GM19035 (cell line): ENCODE data around the gene CLEC4G.

ENCODE experiments used
- ATAC-seq: cut with Tn5 transposase; IDR thresholded peaks from one replicate; pipeline ENCODE4 v1.9.1; 2021; ENCODE audit not compliant: unreplicated experiment

CLEC4G gene

DNA sequence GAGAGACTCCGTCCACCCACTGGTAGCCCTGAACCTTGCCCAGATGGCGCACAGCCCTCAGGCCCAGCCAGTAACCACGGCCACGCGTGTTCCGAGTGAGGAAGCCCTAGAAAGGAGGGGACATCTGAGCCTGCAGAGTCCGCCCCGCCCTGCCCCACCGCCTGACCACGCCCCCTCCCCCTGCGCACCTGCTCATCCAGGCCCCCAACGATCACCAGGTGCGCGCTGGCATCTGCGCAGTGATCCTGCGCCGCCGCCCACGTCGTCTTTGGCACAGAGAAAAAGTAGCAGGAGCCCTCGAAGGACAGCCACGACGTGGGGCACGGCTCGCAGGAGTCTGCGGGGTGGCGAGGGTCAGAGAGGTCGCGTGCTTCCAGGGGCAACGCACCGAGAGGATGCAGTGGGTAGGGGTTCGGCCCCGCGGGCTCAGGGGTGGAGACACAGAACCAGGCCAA lies 2.1 kb downstream of the CLEC4G start:
- ATAC-seq: no peak

GRCh38 chr19:7729211-7729610 lies 2.7 kb downstream of the CLEC4G start:
- ATAC-seq: no peak

DNA sequence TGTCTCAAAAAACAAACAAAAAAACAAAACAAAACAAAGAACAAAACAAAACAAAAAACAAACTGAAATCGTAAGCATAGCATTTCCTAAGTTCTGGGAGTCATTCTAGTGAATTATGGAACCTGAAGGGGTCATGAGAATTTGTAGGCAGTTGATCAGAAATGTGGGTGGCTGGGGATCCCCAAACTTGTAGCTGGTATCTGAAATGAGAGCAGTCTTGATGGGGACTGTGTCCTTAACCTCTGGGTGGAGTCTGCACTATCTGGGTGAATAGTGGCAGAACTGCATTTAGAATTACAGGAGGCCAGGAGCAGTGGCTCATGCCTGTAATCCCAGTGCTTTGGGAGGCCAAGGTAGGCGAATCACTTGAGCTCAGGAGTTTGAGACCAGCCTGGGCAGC lies 6.1 kb downstream of the CLEC4G start:
- no peak for ATAC-seq

DNA sequence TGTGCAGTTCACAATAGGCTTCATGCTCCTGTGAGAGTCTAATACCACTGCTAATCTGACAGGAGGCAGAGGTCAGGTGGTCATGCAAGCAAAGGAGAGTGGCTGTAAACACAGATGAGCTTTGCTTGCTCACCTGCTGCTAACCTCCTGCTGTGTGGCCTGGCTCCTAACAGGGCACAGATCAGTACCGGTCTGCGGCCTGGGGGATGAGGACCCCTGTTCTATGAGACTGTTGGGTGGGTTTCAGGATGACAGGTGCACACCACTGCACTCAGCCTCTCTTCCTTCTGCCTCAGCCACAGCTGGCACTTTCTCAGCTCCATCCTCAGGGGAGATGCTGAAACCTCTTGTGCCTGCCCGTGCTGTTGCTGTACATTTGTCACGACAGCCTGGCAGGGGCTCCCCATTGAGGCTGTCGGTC lies 9.7 kb downstream of the CLEC4G start:
- ATAC-seq: no peak

DNA sequence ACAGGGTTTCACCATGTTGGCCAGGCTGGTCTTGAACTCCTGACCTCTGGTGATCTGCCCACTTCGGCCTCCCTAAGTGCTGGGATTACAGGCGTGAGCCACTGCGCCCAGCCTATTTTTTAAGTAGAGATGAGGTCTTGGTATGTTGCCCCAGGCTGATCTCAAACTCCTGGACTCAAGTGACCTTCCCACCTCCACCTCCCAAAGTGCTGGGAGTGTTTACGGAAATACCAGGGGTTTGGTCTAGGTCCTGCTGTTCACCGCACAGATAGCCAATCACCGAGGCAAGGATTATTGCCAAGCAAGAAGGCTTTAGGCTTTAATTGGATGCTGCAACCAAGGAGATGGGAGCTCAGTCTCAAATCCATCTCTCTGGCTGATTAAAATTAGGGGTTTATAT lies 11.6 kb downstream of the CLEC4G start:
- ATAC-seq: no peak

- no peak for ATAC-seq
Observed at GRCh38 chr19:7718668-7719067, 13.2 kb downstream of the CLEC4G start.

GRCh38 chr19:7716762-7717161 lies 15.1 kb downstream of the CLEC4G start:
- ATAC-seq: no peak

GRCh38 chr19:7715671-7716070 lies 16.2 kb downstream of the CLEC4G start:
- ATAC-seq: no peak

GRCh38 chr19:7710616-7711015 lies 21.3 kb downstream of the CLEC4G start:
- ATAC-seq: no peak

GRCh38 chr19:7709932-7710460 lies 21.9 kb downstream of the CLEC4G start:
- ATAC-seq: no peak

GRCh38 chr19:7706955-7707456 lies 24.9 kb downstream of the CLEC4G start:
- no peak for ATAC-seq

DNA sequence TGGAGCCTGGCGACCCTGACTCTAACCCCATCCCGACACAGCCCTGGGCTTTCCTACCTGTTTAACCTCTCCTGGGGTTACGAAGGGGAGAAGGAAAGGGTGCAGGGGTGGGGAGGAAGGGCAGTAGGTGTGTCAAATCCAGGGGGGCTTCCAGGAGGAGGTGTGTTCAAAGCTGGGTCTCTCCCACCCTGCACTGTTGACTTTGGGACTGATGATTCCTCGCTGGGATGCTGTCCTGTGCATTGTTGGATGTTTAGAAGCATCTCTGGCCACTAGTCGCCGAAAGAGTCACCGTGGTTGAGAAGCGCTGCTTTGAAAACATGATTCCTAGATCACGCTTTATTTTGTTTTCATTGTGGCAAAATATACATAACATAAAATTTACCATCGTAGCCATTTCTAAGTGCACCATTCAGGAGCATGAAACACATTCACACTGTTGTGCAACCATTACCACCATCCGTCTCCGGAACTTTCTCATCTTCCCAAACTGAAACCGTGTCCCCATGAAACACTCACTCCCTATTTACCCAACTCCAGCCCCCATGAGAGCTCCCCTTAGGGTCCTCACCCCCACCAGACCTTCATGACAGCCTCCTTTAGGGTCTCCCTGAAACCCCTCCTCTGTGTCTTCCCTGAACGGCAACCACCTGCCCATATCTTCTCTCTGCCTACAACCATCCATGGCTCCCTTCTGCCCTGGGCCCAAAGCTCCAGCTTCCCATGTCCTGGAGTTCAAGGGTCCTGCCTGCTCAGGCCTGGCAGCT lies 25.5 kb downstream of the CLEC4G start:
- ATAC-seq: no peak

- ATAC-seq: peak; percentile 46
Observed at GRCh38 chr19:7705387-7706187, 26.3 kb downstream of the CLEC4G start.

DNA sequence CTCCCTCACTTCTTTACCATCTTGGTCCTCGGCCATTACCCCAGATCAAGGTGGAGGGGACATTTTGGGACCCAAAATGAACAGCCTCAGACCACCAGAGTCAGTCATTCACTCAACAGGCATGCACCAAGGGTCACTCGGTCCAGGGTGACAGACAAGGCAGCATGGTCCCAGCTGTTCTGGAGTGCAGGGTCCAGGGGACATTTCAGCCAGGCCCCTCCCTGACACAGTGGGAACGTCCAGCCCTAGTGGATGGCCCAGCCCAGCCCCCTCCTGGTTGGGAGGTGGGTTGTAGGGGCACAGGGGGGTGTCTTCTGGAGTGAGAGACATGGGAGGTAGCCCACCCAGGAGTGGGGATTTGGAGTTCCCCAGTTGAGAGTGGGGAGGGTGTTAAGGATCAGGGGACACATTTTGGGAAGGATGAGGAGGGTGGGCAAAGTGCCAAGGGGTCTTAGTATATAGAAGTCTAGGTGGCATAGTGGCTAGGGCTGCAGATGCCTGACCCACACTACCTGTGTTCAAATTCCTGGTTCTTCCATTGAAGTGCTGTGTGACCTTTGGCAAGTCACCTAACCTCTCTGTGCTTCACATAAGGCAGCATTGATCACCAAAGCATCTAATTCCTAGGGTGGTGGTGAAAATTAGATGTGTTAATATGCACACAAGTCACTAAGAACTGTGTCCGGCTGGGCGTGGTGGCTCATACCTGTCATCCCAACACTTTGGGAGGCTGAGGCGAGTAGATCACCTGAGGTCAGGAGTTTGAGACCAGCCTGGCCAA lies 27.4 kb downstream of the CLEC4G start:
- ATAC-seq: no peak

- ATAC-seq: no peak
Observed at GRCh38 chr19:7703332-7703731, 28.6 kb downstream of the CLEC4G start.

GRCh38 chr19:7701654-7702457 lies 30.1 kb downstream of the CLEC4G start, which contains the start of gene FCER2:
Gene FCER2 (minus strand): TSS chr19:7702131. CDS start chr19:7699760, 2,371 bp downstream.
- peak; percentile 54 for ATAC-seq

DNA sequence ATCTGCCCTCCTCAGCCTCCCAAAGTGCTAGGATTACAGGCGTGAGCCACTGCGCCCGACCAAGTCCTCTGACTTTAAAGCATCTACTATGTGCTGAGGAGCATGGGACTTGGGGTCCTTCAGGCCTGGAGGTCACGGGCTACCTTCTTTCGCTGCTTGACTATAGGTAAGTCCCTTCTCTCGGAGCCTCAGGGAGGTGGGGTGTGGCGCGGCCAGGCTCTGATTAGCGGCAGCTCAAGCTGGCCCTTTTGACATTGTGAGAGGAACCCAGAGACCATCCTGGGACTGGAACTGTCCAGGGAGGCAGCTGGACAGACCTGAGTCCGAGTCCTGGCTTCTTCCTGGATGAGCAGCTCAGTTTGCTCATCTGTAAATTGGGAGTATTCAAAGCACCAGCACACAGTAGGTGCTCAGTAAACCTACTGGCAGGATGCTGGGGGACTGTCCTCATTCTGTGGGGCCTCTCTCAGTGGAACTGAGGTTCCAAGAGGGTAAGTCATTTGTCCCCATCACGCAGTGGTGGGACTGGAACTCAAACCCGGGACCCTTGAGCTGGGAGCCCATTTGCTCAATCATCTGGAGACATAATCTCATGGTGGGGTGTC lies 30.8 kb downstream of the CLEC4G start:
- no peak for ATAC-seq

DNA sequence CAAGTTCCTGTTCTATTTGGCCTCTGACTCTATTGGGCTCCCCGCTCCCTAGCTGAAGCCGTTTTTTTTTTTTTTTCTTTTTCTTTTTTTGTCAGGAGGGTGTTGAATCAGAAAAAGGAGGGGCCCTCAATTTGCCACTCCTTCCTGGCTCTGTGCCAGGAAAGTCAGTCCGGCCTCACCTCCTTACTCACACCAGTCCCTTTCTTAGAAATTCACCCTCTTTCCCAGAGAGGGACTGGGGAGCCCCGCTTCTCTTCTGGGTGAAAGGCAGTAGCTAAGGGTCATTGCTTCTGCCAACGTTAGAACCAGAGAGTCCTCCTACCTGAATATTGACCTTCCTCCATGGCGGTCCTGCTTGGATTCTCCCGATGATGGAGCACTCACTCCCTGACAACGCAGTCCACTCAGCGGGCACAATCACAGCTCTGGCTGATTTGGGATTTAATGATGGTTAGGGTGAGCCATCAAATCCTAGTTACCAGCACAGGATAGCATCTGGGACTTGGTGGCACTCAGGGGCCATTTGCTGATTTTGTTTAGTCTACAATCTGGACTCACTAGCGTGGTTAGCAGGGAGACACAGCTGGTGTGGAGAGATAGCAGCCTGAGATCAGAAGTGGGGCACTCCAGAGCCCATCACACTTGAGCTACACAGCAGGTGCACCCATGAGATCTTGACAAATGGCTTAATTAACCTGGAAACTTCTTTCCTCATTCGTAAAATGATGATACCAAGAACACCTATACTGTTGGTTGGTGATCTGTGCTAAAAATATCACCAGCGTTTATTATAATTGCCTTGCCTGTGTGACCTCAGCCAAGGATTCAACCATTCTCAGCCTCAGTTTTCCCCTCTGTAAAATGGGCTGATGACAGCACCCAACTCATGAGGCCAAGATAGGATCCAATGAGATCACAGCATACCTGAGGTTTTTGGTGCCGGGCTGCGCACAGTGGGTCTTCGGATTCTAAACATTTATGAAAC lies 32.2 kb downstream of the CLEC4G start:
- no peak for ATAC-seq
